Measurements from ENCODE around the gene PRKCH.
A peak's percentile ranks its signal among the peaks of the same experiment; 100 is the strongest.

Gene PRKCH

GRCh38 chr14:61475316-61475715 is 153.9 kb downstream of the PRKCH start:
- H3K4me3 ChIP-seq (ENCODE audit: low read depth, low read length), result no peak overlapping the region
- peak; percentile 59 for TF ChIP-seq CTCF (conservative IDR thresholded peaks at IDR 0.05; ENCODE audit: low read depth, low read length)
- peak; percentile 93 for DNase-seq (ENCODE audit: low read depth)

- no peak for TF ChIP-seq CTCF (conservative IDR thresholded peaks at IDR 0.05; ENCODE audit: low read depth, low read length)
- no peak overlapping the region for H3K4me3 ChIP-seq (ENCODE audit: low read depth, low read length)
- no peak for DNase-seq (ENCODE audit: low read depth)
Observed at GRCh38 chr14:61476105-61476753, 154.8 kb downstream of the PRKCH start.

GRCh38 chr14:61476754-61477410 is 155.5 kb downstream of the PRKCH start:
- DNase-seq (ENCODE audit: low read depth), result peak; percentile 99
- H3K4me3 ChIP-seq (ENCODE audit: low read depth, low read length), result peak overlapping the region; percentile 20
- peak; percentile 25 for TF ChIP-seq CTCF (conservative IDR thresholded peaks at IDR 0.05; ENCODE audit: low read depth, low read length)

GRCh38 chr14:61477712-61478462 is 156.5 kb downstream of the PRKCH start:
- DNase-seq (ENCODE audit: low read depth), result peak; percentile 85
- H3K4me3 ChIP-seq (ENCODE audit: low read depth, low read length), result peak overlapping the region; percentile 24
- TF ChIP-seq CTCF (conservative IDR thresholded peaks at IDR 0.05; ENCODE audit: low read depth, low read length), result peak; percentile 40

GRCh38 chr14:61478971-61479473 is 157.6 kb downstream of the PRKCH start:
- DNase-seq (ENCODE audit: low read depth), result no peak
- TF ChIP-seq CTCF (conservative IDR thresholded peaks at IDR 0.05; ENCODE audit: low read depth, low read length), result no peak
- no peak overlapping the region for H3K4me3 ChIP-seq (ENCODE audit: low read depth, low read length)

DNA sequence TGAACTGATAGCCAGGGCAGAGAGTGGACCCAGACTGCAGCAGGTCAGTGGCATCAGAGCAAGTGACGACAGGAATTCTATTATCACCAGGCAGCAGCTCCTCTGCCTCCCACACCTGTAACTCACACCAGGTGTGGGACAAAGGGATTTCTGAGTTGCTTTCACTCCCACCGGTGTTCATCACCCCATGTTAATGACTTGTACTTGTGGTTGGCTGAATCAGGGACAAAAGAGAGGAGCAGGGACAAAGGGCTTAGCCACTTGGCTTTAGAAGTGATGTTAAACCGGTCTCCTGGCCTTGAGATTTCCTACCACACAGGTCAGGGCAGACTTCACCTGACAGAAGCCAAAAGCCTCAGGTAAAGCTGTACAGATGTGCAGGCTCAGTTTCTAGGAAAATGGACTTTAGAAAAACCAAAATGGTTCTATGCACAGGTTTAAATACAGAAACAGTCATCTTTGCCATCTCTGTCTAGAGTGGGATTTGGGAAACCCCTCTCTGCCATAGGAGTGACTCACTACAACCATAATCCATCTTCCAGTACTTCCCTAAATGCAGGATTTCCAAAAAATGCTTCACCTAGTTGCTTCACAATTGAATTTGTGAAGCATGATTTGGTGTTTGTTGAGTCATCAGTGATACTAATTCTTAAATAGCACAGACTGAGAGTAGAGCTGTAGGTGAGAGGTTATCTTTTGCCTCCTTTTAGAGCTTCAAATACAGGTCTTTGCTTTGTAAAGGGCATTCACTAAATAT is 158.5 kb downstream of the PRKCH start:
- TF ChIP-seq CTCF (conservative IDR thresholded peaks at IDR 0.05; ENCODE audit: low read depth, low read length), result no peak
- no peak for DNase-seq (ENCODE audit: low read depth)
- H3K4me3 ChIP-seq (ENCODE audit: low read depth, low read length), result no peak overlapping the region
